Left lung (tissue), 10 donors: ENCODE results near the gene SH3BGRL2. TPM values are rescaled to one million over a fixed set of nuclear protein-coding genes. Genes with fewer than 3 reads are reported as not detected.

Experiments
- ATAC-seq: fragments of 200-7000 bp; cut with Tn5 transposase; one replicate; pipeline ENCODE4 v1.9.1; 2020; ENCODE audit warnings: moderate library complexity
- DNase-seq, 4 donors: peaks; one replicate each; pipeline ENCODE4 v3.0.0-alpha.2; 2013 to 2020
- H3K27ac ChIP-seq, 2 donors: fragments of 200-600 bp; sonication (generic) in 1 of 2; one replicate each; pipeline versions ENCODE4 v1.5.0 to v1.8.0; 2020 to 2021
- H3K27me3 ChIP-seq, 2 donors: fragments of 200-600 bp; sonication (generic) in 1 of 2; one replicate each; pipeline versions ENCODE4 v1.5.0 to v1.8.0; 2020 to 2021
- H3K36me3 ChIP-seq, 2 donors: fragments of 200-600 bp; sonication (generic) in 1 of 2; one replicate each; pipeline versions ENCODE4 v1.5.0 to v1.8.0; 2020 to 2021
- H3K4me1 ChIP-seq, 2 donors: fragments of 200-600 bp; one replicate each; pipeline ENCODE4 v1.8.0; 2021
- H3K4me3 ChIP-seq, 2 donors: fragments of 200-600 bp; sonication (generic) in 1 of 2; one replicate each; pipeline versions ENCODE4 v1.5.0 to v1.8.0; 2020 to 2021; ENCODE audit warnings: mild to moderate bottlenecking in 1 of 2
- H3K9me3 ChIP-seq, 2 donors: fragments of 200-600 bp; sonication (generic) in 1 of 2; one replicate each; pipeline versions ENCODE4 v1.5.0 to v1.8.0; 2020 to 2021
- intact Hi-C, 2 donors: fragments of 100-400 bp; cut with DNase I; formaldehyde crosslinking; loops; one replicate each; pipeline versions ENCODE4 v1.11.2 to v1.14.2; 2022
- polyA plus RNA-seq, 6 donors: library from polyadenylated mRNA; unstranded; fragments of 120-200 nt; gene quantifications; one replicate each; pipeline ENCODE4 v1.2.1, GENCODE V29; 2013; ENCODE audit not compliant: insufficient read length in 6 of 6
- total RNA-seq, 2 donors: library from RNA; stranded (reverse); fragmentation: NEBNext Ultra II Directional; extraction: Animal tissue kit (Norgen Biotek cat#: 25700); gene quantifications; one replicate each; pipeline ENCODE4 v1.2.1, GENCODE V29; 2021
- TF ChIP-seq, protein P1 (sequence below), 2 donors: fragments of 200-600 bp; sonication (generic) in 1 of 2; IDR thresholded peaks; one replicate each; pipeline versions ENCODE4 v1.5.0 to v1.8.0; 2021; ENCODE audit warnings: antibody characterized with exemption in 2 of 2
- donor health status: DM: no; HTN: yes; CAD: no.
- donor health status: DM: no; HTN: no; CAD: no.

SH3BGRL2 gene
- total and polyA plus RNA-seq, 8 donors, result 22.0 to 45.7 (median 38.9) TPM

DNA sequence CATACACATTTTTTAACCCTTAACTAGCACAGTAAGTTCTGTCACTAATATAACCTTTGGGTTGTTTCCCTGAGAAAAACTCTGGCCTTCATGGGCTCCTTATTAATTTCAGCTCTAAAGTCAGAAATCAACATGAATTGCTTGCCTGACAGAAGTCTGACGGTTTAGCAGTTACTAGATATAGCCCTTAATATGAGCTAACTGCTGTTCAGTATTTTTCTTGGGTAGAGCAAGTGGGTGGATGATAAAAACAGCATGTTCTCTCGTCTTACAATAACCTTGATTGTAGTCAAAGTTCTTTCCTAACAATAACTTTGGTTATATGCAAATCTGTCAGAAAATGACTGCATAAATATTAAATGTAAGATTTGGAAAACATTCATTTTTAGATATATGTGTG lies 81.0 kb downstream of the SH3BGRL2 start:
- TF ChIP-seq, protein P1, sequence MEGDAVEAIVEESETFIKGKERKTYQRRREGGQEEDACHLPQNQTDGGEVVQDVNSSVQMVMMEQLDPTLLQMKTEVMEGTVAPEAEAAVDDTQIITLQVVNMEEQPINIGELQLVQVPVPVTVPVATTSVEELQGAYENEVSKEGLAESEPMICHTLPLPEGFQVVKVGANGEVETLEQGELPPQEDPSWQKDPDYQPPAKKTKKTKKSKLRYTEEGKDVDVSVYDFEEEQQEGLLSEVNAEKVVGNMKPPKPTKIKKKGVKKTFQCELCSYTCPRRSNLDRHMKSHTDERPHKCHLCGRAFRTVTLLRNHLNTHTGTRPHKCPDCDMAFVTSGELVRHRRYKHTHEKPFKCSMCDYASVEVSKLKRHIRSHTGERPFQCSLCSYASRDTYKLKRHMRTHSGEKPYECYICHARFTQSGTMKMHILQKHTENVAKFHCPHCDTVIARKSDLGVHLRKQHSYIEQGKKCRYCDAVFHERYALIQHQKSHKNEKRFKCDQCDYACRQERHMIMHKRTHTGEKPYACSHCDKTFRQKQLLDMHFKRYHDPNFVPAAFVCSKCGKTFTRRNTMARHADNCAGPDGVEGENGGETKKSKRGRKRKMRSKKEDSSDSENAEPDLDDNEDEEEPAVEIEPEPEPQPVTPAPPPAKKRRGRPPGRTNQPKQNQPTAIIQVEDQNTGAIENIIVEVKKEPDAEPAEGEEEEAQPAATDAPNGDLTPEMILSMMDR (IDR thresholded peaks at IDR 0.05), result no peak
- ATAC-seq (no peak), DNase-seq (no peak)
- no peaks in the 10 kb centered on the region for H3K9me3 ChIP-seq
- no peak overlapping the region for H3K4me3 ChIP-seq
- no peaks in the 10 kb centered on the region for H3K27me3 ChIP-seq
- H3K27ac ChIP-seq, result no peak overlapping the region
- intact Hi-C loops, result loop anchor here in 1 of 2 donors (10.0 kb wide), 1 partner anchor 137 kb away; no protein-coding TSS in a partner anchor
- H3K4me1 ChIP-seq, result no peaks in the 10 kb centered on the region
- no peaks in the 10 kb centered on the region for H3K36me3 ChIP-seq

DNA sequence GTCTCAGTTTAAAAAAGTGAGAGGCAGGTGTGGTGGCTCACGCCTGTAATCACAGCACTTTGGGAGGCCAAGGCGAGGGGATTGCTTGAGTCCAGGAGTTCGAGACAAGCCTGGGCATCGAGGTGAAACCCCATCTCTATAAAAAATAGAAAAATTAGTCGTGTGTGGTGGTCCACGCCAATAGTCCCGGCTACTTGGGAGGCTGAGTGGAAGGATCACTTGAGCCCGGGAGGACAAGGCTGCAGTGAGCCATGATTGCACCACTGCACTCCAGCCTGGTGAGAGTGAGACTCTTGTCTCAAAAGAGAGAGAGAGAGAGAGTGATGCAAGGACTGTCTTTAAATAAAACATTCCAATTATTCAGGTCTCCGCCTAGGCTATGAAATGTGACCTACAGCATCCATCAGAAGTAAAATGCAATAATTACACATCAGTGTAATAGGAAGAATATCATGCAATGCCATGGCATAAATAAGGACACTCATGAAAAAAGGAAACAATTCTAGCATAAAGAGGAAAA lies 81.5 kb downstream of the SH3BGRL2 start:
- no peak for ATAC-seq
- Histone ChIP-seq H3K4me1 (no peaks in the 10 kb centered on the region), H3K27me3 (no peaks in the 10 kb centered on the region), H3K9me3 (no peaks in the 10 kb centered on the region), H3K4me3 (no peak overlapping the region), H3K27ac (no peak overlapping the region), H3K36me3 (no peaks in the 10 kb centered on the region)
- DNase-seq, result no peak
- intact Hi-C loops, result loop anchor here in 1 of 2 donors (10.0 kb wide), 1 partner anchor 138 kb away; no protein-coding TSS in a partner anchor
- TF ChIP-seq, protein P1 (IDR thresholded peaks at IDR 0.05), result no peak

DNA sequence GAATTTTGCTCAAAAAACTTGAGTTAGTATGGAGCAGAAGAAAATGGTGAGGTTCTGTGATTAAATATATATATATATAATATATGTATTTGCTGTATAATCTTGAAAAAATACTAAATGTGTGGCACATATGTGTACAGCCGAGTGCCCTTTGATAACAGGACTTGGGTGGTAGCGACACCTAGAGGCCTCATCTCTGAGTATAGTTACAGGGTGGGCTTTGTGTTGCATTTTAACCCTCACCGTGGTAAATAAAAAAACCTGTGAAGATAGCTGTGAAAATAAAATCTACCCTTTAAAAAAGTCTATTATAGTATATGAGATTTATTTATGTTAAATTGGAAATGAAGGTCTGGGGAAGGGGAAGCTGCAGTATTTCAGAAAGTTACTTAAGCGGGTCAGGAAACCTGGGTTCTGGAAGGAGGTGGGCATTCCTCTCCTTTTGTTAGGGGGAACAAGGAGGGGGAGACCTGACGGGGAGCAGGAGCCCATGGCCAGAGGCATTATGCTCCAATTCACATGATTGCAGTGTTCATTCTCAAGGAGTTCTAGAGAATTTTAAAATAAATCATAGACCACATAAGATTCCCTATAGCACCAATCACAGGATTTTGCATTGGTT lies 82.7 kb downstream of the SH3BGRL2 start:
- ATAC-seq (peak; percentile 80), DNase-seq (peak in 2 of 4 donors; percentile 27 to 62)
- TF ChIP-seq, protein P1 (IDR thresholded peaks at IDR 0.05), result peak; percentile 47 to 65
- Histone ChIP-seq H3K27ac (no peak overlapping the region), H3K4me3 (no peak overlapping the region), H3K4me1 (no peaks in the 10 kb centered on the region), H3K36me3 (no peaks in the 10 kb centered on the region), H3K27me3 (no peaks in the 10 kb centered on the region), H3K9me3 (no peaks in the 10 kb centered on the region)
- intact Hi-C loops, result loop anchor here in 1 of 2 donors (10.0 kb wide), 1 partner anchor 139 kb away; no protein-coding TSS in a partner anchor

DNA sequence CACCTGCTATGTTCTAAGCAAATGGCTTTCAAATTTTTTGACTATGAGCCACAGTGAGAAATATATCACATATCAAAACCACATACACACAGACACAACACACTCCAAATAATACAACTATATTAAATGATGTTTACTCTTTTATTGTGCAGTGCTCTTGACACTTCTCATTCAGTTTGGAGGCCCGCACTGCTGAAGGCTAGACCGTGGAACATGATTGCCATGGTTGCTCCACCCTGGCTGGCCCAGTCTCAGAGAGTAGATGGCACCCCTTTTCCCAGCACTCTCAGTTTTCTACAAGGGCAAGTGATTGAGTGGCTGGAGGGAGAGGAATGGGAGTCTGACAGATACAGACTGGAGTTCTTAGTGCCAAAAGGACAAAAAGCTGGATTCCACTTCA lies 86.9 kb downstream of the SH3BGRL2 start:
- no peaks in the 10 kb centered on the region for H3K9me3 ChIP-seq
- DNase-seq (no peak), ATAC-seq (no peak)
- no peak overlapping the region for H3K27ac ChIP-seq
- H3K4me1 ChIP-seq, result no peaks in the 10 kb centered on the region
- no peak overlapping the region for H3K4me3 ChIP-seq
- no peaks in the 10 kb centered on the region for H3K36me3 ChIP-seq
- TF ChIP-seq, protein P1 (IDR thresholded peaks at IDR 0.05), result no peak
- intact Hi-C loops, result loop anchor here in 1 of 2 donors (10.0 kb wide), 1 partner anchor 143 kb away; no protein-coding TSS in a partner anchor
- no peaks in the 10 kb centered on the region for H3K27me3 ChIP-seq

DNA sequence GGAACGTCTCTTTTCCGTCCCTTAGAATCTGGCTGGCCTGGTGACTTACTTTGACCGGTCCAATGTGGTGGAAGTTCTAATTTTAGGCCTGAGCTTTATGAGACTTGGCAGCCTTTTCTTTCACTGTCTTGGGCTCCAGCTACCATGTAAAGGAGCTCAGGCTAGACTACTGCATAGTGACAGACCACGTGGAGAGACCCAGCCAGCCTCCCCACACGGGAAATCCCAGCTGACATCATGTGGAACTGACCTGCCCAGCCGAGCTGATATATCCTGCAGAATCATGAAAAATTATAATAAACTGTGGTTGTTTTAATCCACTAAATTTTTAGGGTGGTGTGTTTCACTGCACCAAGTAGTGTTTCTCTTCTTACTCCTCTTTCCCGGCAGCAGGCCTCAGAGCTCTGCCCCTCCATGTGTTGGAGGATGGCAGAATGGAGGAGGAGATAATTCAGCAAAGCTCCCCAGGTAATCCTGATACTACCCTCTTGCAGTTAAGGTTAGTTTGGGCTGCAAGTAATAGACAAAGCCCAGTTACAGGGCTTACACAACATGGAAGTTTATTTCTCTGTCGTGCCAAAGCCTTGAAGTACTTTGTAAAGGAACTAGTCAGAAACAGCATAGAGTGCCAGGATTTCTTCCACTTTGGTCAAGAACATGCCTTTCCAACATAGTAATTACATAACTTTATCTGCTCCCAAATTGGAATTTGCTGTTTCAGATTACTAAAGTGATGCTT lies 87.5 kb downstream of the SH3BGRL2 start:
- TF ChIP-seq, protein P1 (IDR thresholded peaks at IDR 0.05), result no peak
- intact Hi-C loops, result loop anchor here in 1 of 2 donors (10.0 kb wide), 1 partner anchor 144 kb away; no protein-coding TSS in a partner anchor
- peak; percentile 57 for ATAC-seq

More for the DNA sequence above, 87.5 kb downstream of the SH3BGRL2 start:
- no peaks in the 10 kb centered on the region for H3K36me3 ChIP-seq
- H3K9me3 ChIP-seq, result no peaks in the 10 kb centered on the region
- no peak overlapping the region for H3K4me3 ChIP-seq
- no peak for DNase-seq
- no peaks in the 10 kb centered on the region for H3K27me3 ChIP-seq
- no peak overlapping the region for H3K27ac ChIP-seq
- no peaks in the 10 kb centered on the region for H3K4me1 ChIP-seq
